IPS-NIHi7 (cell line): ENCODE data around the gene SCUBE3.

ENCODE experiments used
- DNase-seq: peaks from one replicate; pipeline ENCODE4 v3.0.0; 2012; ENCODE audit warnings: mixed read lengths; ENCODE audit errors: extremely low spot score

SCUBE3 gene

DNA sequence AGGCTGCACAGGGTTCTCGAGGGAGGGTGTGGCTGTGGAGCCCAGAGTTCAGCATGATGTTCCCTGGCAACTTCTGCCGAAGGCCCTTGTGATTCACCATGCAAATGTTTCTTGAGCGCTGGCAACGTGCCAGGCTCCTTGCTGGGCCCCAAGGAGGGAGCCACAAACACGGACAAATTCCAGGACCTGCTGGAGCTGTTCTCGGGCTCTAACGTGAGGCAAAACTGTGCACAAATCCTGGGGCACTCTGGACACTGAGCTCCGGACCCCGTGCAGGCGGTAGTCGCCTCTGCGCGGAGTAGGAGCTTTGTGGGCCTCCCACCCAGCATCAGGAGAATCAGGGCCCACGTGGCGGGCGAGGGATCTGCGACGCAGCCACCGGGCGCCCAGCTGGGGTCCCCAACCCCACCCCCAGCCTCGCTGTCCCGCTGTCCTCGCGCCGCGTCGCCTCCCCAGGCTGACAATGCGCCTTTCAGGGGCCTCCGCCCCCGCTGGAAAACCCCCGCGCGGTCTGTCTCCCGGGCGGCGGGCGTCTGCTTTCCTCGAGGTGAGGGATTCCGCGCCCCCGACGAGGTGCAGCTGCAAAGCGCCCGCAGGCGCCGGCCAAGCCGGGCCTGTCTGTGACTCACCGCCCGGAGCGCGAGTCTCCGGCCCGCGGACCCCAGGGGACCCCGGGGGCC lies 31.7 kb upstream of the SCUBE3 start:
- peak; percentile 73 for DNase-seq

DNA sequence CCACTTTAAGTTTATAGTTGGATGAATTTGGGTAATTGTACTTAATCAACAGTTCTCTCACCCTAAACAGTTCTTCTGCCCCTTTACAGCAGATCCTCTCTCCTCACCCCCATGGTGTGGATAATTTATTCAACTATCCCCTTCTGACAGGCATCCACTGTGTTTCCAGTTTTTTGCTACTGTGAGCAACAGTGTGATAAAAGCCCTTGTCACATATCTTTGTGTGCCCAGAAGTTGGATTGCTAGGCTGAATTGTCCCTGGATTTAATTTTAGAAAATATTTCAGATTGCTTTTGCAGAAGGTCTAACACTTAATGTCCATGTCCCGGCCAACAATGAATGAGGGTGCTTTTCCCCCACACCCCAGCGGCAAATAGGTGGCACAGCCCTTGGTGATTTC lies 30.5 kb upstream of the SCUBE3 start:
- no peak for DNase-seq

DNA sequence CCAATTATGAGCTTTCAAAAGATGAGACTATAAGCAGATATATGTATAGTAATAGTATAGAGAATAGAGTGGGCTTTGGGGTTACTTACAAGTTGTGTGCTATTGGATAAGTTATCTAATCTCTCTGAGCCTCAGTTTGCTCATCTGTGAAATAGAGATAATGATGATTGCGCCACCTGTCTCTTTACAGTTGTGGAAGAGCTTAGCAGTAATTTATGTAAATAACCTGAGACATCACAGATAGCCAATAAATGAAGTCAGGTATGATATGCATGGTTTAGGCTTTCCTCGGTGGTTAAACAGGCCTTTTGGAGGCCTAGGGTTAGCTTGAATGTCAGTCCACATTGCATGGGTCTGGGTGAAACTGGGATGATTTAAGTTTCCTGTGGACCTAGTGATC lies 29.8 kb upstream of the SCUBE3 start:
- no peak for DNase-seq

DNA sequence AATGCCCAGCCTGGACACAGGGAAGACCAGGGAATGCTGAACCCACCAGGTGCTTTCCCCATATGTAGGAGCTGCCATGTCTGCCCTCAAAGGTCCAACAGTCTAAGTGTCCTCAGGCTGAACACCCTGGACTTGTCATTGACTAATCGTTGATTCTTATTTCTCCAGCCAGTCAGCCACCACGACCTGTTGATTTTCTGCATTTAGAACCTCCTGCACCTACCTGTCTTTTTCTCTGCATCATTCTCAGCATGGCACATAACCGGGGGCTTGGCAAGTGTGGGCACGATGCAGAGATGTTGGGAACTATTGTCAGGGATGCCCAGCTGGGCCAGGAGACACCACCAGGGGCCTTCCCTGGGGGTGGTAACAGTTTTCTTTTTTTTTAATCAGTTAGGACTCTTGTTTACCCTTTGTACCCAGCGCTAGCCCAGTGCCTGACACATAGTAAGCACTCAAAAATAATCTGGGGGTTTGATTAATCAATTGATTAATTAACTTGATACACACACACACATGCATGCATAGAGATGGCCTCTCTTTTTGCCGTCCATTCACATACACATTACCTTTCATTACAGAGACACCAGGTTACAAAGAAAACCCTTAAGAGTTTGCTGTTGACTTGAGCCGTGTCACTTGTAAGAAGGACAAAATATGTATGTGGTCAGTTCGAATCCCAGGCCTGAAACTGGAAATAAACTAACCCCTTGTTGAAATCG lies 29.0 kb upstream of the SCUBE3 start:
- no peak for DNase-seq

DNA sequence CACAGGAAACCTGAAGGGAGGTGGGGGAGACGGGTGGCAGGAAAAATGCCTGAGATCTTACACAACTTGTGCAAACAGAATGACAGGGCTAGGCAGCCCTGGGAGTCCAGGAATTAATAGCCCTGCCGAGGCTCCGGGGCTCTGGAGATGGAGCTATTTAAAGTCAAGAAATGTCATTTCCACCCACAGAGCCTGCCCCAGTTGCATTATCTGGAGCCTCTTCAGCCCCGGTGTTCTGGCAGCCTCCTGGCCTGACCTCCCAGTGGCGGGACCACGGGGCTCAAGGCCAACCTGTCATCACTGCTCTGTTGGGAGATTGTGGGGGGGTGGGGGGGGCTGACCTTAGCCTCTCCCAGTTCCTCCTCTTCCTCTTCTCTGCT lies 28.5 kb upstream of the SCUBE3 start:
- no peak for DNase-seq

DNA sequence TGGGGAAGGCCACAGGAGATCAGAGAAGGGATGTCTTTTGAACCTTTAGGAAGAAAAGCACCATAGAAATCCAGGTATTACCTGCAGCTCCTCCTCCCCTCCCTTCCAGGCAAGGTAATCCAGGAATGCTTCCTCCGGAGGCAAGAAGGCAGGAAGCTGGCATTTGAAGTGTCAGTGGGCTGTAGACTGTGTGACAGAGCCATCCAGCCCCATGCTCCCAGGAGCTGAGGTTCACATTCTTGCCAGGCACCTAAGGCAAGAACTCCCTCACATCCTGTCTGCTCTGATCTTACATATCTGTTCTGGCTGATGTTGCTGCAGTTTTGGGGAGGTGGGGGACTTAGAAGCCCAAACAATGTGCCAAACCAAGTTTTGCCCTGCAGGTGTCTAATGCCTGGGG lies 27.8 kb upstream of the SCUBE3 start:
- no peak for DNase-seq

DNA sequence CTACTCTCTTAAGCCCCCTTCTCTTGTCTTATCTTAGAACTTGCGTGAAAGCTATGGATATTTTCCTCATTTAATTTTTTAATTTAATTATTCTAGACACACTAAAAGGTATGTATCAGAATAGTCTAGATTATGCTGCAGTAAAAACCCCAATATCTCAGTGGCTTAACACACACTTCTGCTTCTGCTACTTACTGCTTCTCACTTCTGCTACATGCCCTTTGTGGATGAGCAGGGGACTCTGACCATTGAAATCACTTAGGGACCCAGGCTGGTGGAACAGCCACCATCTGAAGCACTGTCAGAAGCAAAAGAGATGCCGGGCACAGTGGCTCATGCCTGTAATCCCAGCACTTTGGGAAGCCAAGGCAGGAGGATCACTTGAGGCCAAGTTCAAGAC lies 27.2 kb upstream of the SCUBE3 start:
- no peak for DNase-seq

DNA sequence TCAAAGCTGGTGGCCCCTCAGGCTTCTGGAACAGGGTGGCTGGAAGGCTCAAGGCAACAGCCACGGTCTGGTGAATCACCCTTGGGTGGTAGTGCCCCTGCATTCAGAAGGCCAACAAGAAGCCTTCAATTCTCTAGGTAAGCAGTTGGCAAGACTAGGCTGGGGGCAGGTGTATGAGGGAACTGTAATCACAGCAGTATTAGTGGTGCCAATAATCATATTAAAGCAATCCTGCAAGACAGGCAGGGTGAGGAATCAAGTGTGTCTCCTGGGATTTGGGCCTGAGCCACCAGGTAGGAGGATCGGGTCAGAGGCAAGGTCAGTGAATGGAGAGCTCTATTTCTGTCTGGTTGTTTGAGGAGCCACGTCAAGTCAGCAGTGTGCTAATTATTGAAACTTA lies 24.9 kb upstream of the SCUBE3 start:
- DNase-seq, result no peak

DNA sequence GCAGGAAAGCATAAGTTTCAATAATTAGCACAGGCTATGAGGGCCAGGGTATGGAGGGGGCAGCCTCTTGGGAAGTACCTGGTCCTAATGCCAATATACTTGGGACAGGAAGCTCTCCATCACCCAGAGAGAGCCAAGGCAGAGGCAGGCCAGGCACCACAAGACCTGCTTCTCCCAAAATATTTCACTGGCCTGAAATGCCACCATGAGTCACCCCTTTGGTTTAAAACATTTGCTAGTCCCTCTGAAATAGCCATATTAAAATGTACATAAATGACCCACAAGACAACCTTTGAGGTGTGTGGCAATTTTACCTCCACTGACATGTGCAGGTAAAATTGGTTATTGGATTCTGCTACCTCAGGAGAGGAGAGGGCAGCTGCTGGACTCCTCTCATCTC lies 23.4 kb upstream of the SCUBE3 start:
- no peak for DNase-seq

DNA sequence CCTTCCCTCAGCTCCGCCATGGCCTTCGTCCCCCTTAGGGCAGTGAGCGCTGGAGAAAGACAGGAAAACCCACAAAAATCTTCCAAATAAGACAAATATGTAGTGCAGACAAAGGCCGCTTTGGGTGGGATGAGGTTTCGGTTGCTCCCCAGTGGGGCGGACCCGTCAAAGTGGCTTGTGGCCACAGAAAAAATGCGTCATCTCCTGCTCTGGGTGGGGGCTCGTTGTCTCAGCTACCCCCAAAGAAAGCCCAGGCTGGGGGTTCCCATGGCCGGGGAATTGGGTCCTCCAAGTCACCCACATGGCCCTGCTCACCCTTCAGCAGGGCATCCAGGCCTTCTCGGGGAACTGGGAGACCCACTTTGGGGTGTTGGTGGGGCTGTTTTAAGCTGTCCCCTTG lies 21.9 kb upstream of the SCUBE3 start:
- DNase-seq, result no peak

DNA sequence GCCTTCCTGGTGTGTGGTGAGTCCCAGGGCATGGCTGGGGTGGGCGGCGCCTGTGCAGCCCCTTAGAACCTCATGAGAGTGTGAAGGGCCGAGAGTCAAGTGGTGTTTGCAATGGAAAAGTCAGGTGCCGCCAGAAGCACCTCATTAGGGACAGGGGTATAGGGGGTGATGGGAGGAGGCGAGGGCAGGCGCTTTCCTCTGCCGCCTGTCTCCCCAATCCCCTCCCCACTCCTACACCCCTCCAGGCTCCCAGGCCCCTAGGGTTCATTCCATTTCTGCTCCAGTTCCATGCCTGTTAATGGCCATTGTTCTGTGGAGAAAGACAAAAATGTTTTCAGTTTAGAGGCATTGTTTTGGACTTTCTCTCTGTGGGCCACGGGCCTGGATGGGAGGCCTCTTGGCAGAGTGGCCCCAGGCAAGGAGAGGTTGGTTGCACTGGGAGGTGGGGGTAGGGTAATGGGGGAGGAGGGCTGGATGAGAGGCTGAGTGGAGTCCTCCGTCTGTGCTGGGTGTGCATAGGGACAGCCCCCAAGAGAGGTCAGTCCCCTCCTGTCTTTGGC lies 21.4 kb upstream of the SCUBE3 start:
- DNase-seq, result no peak

DNA sequence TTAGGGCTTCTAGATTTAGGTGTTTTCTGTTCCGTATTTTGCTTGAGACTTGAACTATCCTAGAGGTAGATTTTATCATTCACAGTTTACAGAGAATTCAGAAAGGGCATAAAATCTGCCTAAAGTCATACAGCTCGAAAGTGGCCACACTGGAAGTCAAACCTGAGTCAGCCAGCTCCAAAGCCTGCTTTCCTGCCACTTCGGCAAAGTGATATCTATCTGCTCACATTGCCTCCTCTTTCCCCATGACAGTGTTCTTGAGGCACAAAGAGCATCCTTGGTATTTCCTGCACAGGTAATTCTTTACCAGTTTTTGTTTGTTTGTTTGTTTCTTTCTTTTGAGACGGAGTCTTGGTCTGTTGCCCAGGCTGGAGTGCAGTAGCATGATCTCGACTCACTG lies 19.4 kb upstream of the SCUBE3 start:
- DNase-seq, result no peak

DNA sequence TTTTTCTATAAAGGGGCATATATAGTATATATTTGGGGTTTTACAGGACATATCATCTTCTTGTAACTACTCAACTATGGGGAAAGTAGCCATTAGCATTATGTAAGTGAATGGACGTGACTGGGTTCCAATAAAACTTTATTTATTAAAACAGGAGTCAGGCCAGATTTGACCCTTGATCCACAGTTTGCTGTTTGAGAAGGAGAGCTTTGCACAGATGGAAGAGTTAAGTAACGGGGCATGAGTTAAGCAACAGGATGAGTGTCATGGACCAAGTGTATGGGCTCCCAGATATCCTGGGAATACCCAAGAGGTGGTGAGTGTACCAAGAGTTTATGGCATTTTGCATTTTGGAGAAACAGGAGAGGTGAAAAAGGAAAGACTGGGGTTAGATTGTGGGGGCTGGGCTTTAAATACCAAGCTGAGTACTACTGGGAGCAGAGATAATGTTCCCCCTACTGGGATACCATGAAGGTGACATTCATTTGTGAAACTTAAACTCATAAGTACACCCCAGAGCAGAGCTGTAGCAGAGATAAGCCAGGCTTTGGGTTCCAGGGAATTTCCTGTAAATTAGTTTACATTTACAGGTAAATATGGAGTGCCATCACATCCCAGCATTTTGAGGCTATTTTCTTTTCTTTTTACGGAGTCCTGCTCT lies 18.5 kb upstream of the SCUBE3 start:
- no peak for DNase-seq

DNA sequence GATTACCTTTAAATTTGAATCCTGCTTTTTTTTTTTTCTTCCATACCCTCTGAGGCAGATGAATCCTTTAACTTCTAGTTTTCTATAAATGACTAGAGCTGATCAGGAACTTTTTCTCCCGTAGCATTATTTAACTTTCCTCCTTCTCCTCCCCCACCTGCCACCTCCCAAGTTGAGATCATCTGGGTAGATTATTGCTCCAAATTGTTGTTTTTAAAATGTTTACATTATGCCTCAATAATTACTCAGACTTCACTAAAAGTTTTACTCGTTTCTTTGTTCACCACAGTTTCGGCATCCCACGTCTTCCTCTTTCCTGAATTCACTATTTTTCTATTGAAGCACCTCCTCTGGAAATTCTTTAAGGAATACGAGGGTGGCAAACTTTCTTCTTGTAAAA lies 16.6 kb upstream of the SCUBE3 start:
- no peak for DNase-seq

DNA sequence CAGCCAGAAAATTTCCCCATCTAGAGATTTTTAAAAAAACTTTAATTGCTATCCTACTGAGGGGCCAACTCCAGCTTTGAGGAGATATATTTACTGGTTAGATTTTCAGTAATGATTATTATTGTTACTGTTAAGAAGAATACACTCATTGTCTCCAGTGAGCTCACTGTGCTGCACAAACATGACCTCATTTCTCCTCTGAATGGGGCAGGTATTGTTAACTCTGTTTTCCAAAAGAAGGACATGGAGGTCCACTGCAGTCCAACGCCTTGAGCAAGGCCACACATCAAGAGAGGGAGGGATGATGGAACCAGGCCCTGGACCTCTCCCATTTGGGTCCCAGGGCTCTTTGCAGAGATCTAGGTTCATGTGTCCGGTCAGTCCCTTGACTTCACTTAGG lies 13.9 kb upstream of the SCUBE3 start:
- DNase-seq, result no peak

DNA sequence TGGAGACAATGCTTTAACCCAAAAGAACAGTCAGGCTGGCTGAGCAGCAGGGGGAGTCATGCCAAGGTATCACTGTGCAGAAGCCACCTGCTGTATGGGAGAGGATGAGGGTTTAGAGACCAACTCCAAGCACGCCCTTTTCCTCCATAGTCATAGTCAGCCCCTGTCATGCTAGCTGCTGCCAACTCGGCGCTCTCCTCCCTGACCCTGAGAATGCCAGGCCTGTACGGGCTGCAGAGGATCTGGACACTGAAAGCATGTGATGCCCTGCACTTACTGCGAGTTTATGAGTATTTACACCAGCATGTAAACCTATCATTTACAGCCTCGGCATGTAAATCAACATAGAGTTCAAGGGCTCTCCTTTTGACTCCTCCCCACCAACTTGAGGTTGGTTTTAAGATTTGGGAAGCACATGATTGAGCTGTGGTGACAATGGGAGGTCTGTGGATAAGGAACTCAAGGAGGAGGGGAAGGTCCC lies 11.7 kb upstream of the SCUBE3 start:
- DNase-seq, result no peak

DNA sequence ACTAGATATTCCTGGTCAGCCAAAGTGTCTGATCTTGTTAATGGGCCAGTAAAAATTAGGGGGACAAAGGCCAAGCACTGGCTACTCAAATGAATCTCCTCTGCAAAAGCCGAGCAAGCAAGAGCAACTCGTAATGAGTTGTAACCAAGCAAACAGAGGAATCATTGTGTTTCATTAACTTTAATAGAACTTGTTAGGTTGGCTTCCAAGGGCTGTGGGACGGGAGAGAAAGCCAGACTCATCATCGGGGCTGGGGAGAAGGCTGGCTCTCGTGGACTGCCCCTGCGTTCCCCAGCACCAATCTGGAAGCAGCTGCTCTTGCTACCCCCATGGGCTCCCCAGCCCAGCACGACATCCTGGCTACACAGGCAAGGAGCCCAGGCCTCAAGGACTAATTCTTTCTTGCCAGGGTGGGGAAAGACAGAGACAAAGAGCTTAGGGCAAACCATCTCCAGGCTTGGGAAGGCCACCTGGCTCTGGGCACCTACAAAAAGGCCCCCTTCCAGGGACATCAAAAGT lies 10.5 kb upstream of the SCUBE3 start:
- DNase-seq, result no peak

DNA sequence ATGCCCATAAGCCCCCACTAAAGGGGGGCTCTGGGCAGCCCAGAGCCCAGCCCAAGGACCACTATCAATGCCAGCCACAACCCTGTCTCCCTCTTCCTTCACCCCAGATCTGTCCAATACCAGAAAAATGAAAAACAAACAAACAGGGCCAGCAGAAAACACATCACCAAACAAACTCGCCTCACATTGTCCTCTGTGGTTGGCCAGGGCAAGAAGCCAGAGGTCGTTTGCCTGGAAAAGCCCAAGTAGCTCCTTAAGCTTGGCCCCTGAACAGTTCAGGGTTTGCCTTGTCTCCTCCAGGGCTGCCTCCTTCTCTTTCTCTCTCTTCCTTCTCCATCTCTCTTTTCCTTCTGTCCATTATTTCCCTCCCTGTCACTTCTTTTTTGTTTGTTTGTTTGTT lies 10.1 kb upstream of the SCUBE3 start:
- no peak for DNase-seq

DNA sequence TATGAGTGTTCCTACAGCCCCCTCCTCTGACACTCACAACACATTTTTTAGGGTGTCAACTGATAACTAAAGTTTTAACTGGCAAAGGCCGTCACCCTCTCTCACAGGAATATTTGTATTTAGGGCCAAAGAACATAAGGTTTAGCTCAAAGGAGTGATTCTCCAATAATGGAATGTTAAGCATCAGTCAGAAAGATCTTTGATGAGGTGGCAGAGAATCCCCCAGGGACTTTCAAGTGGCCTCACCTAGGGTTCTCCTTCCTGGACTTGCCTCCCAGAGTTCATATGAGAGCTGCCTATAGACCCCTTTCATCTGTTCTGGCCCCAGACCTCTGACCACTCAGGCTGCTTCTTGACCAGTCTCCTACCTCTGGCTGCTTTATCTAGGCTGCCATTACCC lies 7.4 kb upstream of the SCUBE3 start:
- DNase-seq, result no peak

DNA sequence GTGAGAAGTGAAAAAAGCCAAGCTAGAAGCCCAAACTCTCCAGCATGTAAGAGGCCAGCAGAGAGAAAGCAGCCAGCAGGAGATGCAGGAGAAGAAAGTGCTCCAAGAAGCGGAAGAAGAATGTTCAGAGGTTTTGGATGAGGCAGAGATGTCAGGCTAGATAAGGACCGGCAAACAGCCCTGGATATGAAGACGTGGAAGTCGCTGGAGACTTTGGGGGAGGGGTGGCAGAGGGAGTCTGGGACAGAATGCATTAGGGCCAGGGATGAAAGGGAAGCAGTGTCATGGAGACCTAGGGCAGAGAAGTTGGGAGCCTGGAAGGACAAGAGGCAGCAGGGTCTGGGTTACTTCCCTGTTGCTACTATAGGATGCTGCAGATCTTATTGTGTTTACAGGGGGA lies 5.3 kb upstream of the SCUBE3 start:
- no peak for DNase-seq

DNA sequence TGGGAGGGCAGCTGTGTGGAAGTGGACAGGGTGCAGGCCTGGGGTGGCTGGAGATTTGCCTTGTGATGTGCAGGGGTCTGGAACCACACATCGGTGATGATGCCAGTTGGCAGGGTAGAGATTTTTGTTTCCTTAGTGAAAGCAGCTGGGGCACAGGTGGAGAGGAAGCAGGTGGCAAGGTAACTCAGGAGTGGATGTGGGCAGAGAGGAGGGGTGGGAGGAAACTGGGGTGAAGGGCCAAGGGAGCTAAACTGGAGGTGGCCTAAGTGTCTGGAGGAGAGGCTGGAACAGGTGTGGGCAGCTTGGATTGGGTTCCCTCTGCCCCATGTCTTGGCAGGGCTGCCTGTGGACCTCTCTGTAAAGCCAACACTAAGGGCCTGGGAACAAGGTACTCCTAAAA lies 4.7 kb upstream of the SCUBE3 start:
- DNase-seq, result no peak

DNA sequence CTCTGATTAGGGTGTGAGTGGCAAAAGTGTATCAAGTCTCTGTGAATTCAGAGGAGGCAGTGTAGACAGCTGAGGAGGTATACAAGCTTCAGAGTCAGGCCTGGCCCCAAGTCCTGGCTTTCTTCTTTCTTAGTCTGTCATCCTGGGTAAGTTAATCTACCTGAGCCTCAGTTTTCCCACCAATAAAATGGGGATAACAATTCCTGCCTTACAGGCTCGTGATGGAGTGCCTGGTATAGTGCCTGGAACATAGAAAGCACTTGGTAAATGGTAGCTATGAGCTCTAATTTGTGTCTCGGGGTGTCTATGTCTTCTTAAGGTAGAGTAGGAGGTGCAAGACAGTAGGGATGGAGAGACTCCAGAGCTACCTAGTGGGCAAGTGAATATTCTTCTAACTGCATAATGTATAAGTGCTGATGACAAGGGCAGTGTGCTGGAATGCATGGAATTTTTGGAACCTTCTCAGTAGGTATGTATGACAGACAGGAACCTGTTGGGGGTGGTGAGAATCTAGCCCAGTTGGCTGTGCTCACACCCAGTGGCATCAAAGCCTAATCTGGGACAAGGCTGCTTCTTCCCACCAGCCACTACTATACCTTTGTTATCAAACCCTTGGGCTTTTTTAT lies 4.0 kb upstream of the SCUBE3 start:
- DNase-seq, result no peak
